Measurements from ENCODE around the gene PDZD2. TPM values are rescaled to one million over a fixed set of nuclear protein-coding genes. Genes with fewer than 3 reads are reported as not detected.

The PDZD2 gene
- total RNA-seq, 3 donors from 2014 or later (not counting 1 experiment from before 2014, with no cell fraction given): 0.50 to 1.3 (median 0.66) TPM

- 92% methylated on average over 1 of the region's 1 CpG for WGBS (ENCODE audit: insufficient coverage)
- DNase-seq (no peak), ATAC-seq (no peak)
- H3K9me3 ChIP-seq (ENCODE audit: control insufficient read depth, insufficient read depth, low read length): no peaks in the 10 kb centered on the region
- intact Hi-C loops (cut with micrococcal nuclease): no loop called here
- Mint-ChIP-seq H3K4me3 (no peak overlapping the region), H3K27me3 (ENCODE audit: low read depth in 2 of 2) (no peaks in the 10 kb centered on the region), H3K36me3 (no peaks in the 10 kb centered on the region), H3K27ac (no peak overlapping the region), H3K4me1 (no peaks in the 10 kb centered on the region), H3K9me3 (no peaks in the 10 kb centered on the region)
- H3K27me3 ChIP-seq (ENCODE audit: control insufficient read depth, insufficient read depth, low read length): no peaks in the 10 kb centered on the region
- H3K27ac ChIP-seq (ENCODE audit: low read length): no peak overlapping the region
- TF ChIP-seq CTCF (IDR thresholded peaks at IDR 0.05): no peak
- no peak overlapping the region for H3K4me3 ChIP-seq (ENCODE audit: low read length)
- no peaks in the 10 kb centered on the region for H3K36me3 ChIP-seq (ENCODE audit: control insufficient read depth, insufficient read depth, low read length)
- no peaks in the 10 kb centered on the region for H3K4me1 ChIP-seq (ENCODE audit: control insufficient read depth, insufficient read depth, low read length)
Measured at GRCh38 chr5:31720004-31720403, 81.1 kb downstream of the PDZD2 start.

GRCh38 chr5:31720811-31721345, 81.9 kb downstream of the PDZD2 start:
- intact Hi-C loops (cut with micrococcal nuclease): no loop called here
- H3K4me1 Mint-ChIP-seq: no peaks in the 10 kb centered on the region
- no peak for ATAC-seq
- no peak for DNase-seq
- H3K27me3 Mint-ChIP-seq (ENCODE audit: low read depth in 2 of 2): no peaks in the 10 kb centered on the region
- no peaks in the 10 kb centered on the region for H3K36me3 Mint-ChIP-seq
- Histone ChIP-seq H3K4me1 (ENCODE audit: control insufficient read depth, insufficient read depth, low read length) (no peaks in the 10 kb centered on the region), H3K9me3 (ENCODE audit: control insufficient read depth, insufficient read depth, low read length) (no peaks in the 10 kb centered on the region), H3K36me3 (ENCODE audit: control insufficient read depth, insufficient read depth, low read length) (no peaks in the 10 kb centered on the region), H3K27me3 (ENCODE audit: control insufficient read depth, insufficient read depth, low read length) (no peaks in the 10 kb centered on the region), H3K4me3 (ENCODE audit: low read length) (no peak overlapping the region), H3K27ac (ENCODE audit: low read length) (no peak overlapping the region)
- no peak for TF ChIP-seq CTCF (IDR thresholded peaks at IDR 0.05)
- 81% methylated on average over 4 of the region's 4 CpGs for WGBS (ENCODE audit: insufficient coverage)
- H3K9me3 Mint-ChIP-seq: no peaks in the 10 kb centered on the region
- H3K4me3 Mint-ChIP-seq: no peak overlapping the region
- H3K27ac Mint-ChIP-seq: no peak overlapping the region

GRCh38 chr5:31722111-31722510, 83.2 kb downstream of the PDZD2 start:
- TF ChIP-seq CTCF (IDR thresholded peaks at IDR 0.05): no peak
- WGBS (ENCODE audit: insufficient coverage): 92% methylated on average over 4 of the region's 4 CpGs
- H3K9me3 Mint-ChIP-seq: no peaks in the 10 kb centered on the region

GRCh38 chr5:31725996-31726395, 87.1 kb downstream of the PDZD2 start:
- intact Hi-C loops (cut with micrococcal nuclease): no loop called here
- DNase-seq (no peak), ATAC-seq (no peak)

More at GRCh38 chr5:31722111-31722510, 83.2 kb downstream of the PDZD2 start:
- no peaks in the 10 kb centered on the region for H3K27me3 Mint-ChIP-seq (ENCODE audit: low read depth in 2 of 2)
- no peaks in the 10 kb centered on the region for H3K4me1 ChIP-seq (ENCODE audit: control insufficient read depth, insufficient read depth, low read length)
- H3K4me1 Mint-ChIP-seq: no peaks in the 10 kb centered on the region
- no peaks in the 10 kb centered on the region for H3K36me3 ChIP-seq (ENCODE audit: control insufficient read depth, insufficient read depth, low read length)
- H3K27me3 ChIP-seq (ENCODE audit: control insufficient read depth, insufficient read depth, low read length): no peaks in the 10 kb centered on the region
- H3K36me3 Mint-ChIP-seq: no peaks in the 10 kb centered on the region
- H3K4me3 ChIP-seq (ENCODE audit: low read length): no peak overlapping the region
- no peak overlapping the region for H3K4me3 Mint-ChIP-seq
- H3K27ac ChIP-seq (ENCODE audit: low read length): no peak overlapping the region
- no peak overlapping the region for H3K27ac Mint-ChIP-seq
- ATAC-seq (no peak), DNase-seq (no peak)
- H3K9me3 ChIP-seq (ENCODE audit: control insufficient read depth, insufficient read depth, low read length): no peaks in the 10 kb centered on the region
- intact Hi-C loops (cut with micrococcal nuclease): no loop called here

More at GRCh38 chr5:31725996-31726395, 87.1 kb downstream of the PDZD2 start:
- H3K4me3 Mint-ChIP-seq: no peak overlapping the region
- no peaks in the 10 kb centered on the region for H3K9me3 ChIP-seq (ENCODE audit: control insufficient read depth, insufficient read depth, low read length)
- peaks cover 4 to 10% of the 10 kb centered on the region in 2 donors for H3K4me1 Mint-ChIP-seq
- H3K36me3 Mint-ChIP-seq: no peaks in the 10 kb centered on the region
- no peak overlapping the region for H3K4me3 ChIP-seq (ENCODE audit: low read length)
- no peak overlapping the region for H3K27ac ChIP-seq (ENCODE audit: low read length)
- 96% methylated on average over 10 of the region's 10 CpGs for WGBS (ENCODE audit: insufficient coverage)
- H3K27me3 ChIP-seq (ENCODE audit: control insufficient read depth, insufficient read depth, low read length): no peaks in the 10 kb centered on the region
- no peak overlapping the region for H3K27ac Mint-ChIP-seq
- H3K27me3 Mint-ChIP-seq (ENCODE audit: low read depth in 2 of 2): no peaks in the 10 kb centered on the region
- no peaks in the 10 kb centered on the region for H3K36me3 ChIP-seq (ENCODE audit: control insufficient read depth, insufficient read depth, low read length)
- TF ChIP-seq CTCF (IDR thresholded peaks at IDR 0.05): no peak
- no peaks in the 10 kb centered on the region for H3K9me3 Mint-ChIP-seq
- H3K4me1 ChIP-seq (ENCODE audit: control insufficient read depth, insufficient read depth, low read length): no peaks in the 10 kb centered on the region

Data from natural killer cell (primary cell).